Measurements from ENCODE around the gene APBB2.

- TF ChIP-seq CTCF (IDR thresholded peaks at IDR 0.05), result no peak
- TF ChIP-seq POLR2A (IDR thresholded peaks at IDR 0.05), result no peak
Measured at GRCh38 chr4:40940756-40941155, 273.6 kb downstream of the APBB2 start.
